Subcutaneous abdominal adipose tissue (tissue), 5 donors: ENCODE results near the gene PEX11B.
A peak's percentile ranks its signal among the peaks of the same experiment; 100 is the strongest.
"Not testable (repeated sequence)": the region's sequence is repeated elsewhere in the genome, so short reads cannot be mapped to it uniquely, and the experiment has no call there.

Experiments
- H3K27ac ChIP-seq: one replicate; pipeline ENCODE4 v1.7.0; 2013; ENCODE audit warnings: low read depth, mild to moderate bottlenecking, inconsistent platforms, low read length, moderate library complexity
- H3K27me3 ChIP-seq, 5 donors: one replicate each; pipeline ENCODE4 v1.7.0; 2013; ENCODE audit warnings: low read length in 5 of 5, inconsistent platforms in 1 of 5; ENCODE audit not compliant: control insufficient read depth in 5 of 5, insufficient read depth in 4 of 5
- H3K36me3 ChIP-seq, 5 donors: one replicate each; pipeline ENCODE4 v1.7.0; 2013; ENCODE audit warnings: low read length in 5 of 5; ENCODE audit not compliant: control insufficient read depth in 5 of 5, insufficient read depth in 5 of 5
- H3K4me1 ChIP-seq, 5 donors: one replicate each; pipeline ENCODE4 v1.7.0; 2013; ENCODE audit warnings: low read length in 5 of 5, mild to moderate bottlenecking in 3 of 5, moderate library complexity in 1 of 5; ENCODE audit not compliant: control insufficient read depth in 5 of 5, insufficient read depth in 5 of 5
- H3K4me3 ChIP-seq, 5 donors: one replicate each; pipeline ENCODE4 v1.7.0; 2013; ENCODE audit warnings: low read length in 5 of 5, low read depth in 1 of 5
- H3K9ac ChIP-seq, 5 donors: one replicate each; pipeline ENCODE4 v1.7.0; 2013; ENCODE audit warnings: low read length in 5 of 5, mild to moderate bottlenecking in 4 of 5, moderate library complexity in 3 of 5
- H3K9me3 ChIP-seq, 5 donors: one replicate each; pipeline ENCODE4 v1.7.0; 2013; ENCODE audit warnings: low read length in 5 of 5; ENCODE audit not compliant: control insufficient read depth in 5 of 5
- donor health status: healthy.
- donor health status: healthy.
- donor health status: healthy.
- donor health status: healthy.
- donor health status: healthy.

The PEX11B gene

GRCh38 chr1:145935708-145936107 lies 17.2 kb upstream of the PEX11B start:
- no peak overlapping the region for H3K27ac ChIP-seq
- no peak overlapping the region for H3K9ac ChIP-seq
- no peak overlapping the region for H3K4me3 ChIP-seq
- H3K36me3 ChIP-seq = peaks cover 12 to 36% (median 21%) of the 10 kb centered on the region in 5 donors
- peaks cover 0 to 3% (median 0%) of the 10 kb centered on the region in 5 donors for H3K4me1 ChIP-seq
- no peaks in the 10 kb centered on the region for H3K9me3 ChIP-seq
- no peaks in the 10 kb centered on the region for H3K27me3 ChIP-seq

DNA sequence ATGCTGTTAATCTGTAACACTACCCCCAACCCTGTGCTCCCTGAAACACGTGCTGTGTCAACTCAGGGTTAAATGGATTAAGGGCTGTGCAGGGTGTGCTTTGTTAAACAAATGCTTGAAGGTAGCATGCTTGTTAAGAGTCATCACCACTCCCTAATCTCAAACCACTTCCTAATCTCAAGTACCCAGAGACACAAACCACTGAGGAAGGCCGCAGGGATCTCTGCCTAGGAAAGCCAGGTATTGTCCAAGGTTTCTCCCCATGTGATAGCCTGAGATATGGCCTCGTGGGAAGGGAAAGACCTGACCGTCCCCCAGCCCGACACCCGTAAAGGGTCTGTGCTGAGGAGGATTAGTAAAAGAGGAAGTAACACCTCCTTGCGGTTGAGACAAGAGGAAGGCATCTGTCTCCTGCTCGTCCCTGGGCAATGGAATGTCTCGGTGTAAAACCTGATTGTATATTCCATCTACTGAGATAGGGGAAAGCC lies 14.0 kb upstream of the PEX11B start:
- not testable (repeated sequence) for H3K4me3 ChIP-seq, H3K9ac ChIP-seq, H3K4me1 ChIP-seq, H3K27me3 ChIP-seq, H3K9me3 ChIP-seq, H3K27ac ChIP-seq
- peaks cover 12 to 33% (median 20%) of the 10 kb centered on the region in 5 donors for H3K36me3 ChIP-seq

GRCh38 chr1:145927916-145928643 lies 9.6 kb upstream of the PEX11B start:
- no peaks in the 10 kb centered on the region for H3K9me3 ChIP-seq
- peaks cover 2 to 20% (median 17%) of the 10 kb centered on the region in 5 donors for H3K4me1 ChIP-seq

GRCh38 chr1:145927063-145927886 lies 8.8 kb upstream of the PEX11B start, which contains the start of gene RBM8A:
Gene RBM8A (minus strand): TSS chr1:145927484. CDS start chr1:145927426, 58 bp downstream.
- Histone ChIP-seq H3K4me1 (peaks cover 2 to 20% (median 17%) of the 10 kb centered on the region in 5 donors), H3K27ac (peak within 1 kb of the TSS; percentile 97), H3K9me3 (no peaks in the 10 kb centered on the region), H3K4me3 (peak within 1 kb of the TSS; percentile 76 to 97 (median 88)), H3K36me3 (peaks cover 0 to 15% (median 3%) of the 10 kb centered on the region in 5 donors), H3K9ac (peak within 1 kb of the TSS; percentile 82 to 93 (median 87)), H3K27me3 (no peaks in the 10 kb centered on the region)

More at GRCh38 chr1:145927916-145928643, 9.6 kb upstream of the PEX11B start:
- peaks cover 0 to 15% (median 3%) of the 10 kb centered on the region in 5 donors for H3K36me3 ChIP-seq
- no peaks in the 10 kb centered on the region for H3K27me3 ChIP-seq
- H3K27ac ChIP-seq = peak overlapping the region; percentile 97
- H3K9ac ChIP-seq = peak overlapping the region; percentile 35 to 89 (median 86)
- H3K4me3 ChIP-seq = peak overlapping the region; percentile 76 to 97 (median 88)

GRCh38 chr1:145926686-145927062 lies 8.2 kb upstream of the PEX11B start:
- Histone ChIP-seq H3K9me3 (no peaks in the 10 kb centered on the region), H3K4me3 (peak overlapping the region; percentile 76 to 97 (median 88)), H3K27me3 (no peaks in the 10 kb centered on the region), H3K9ac (peak overlapping the region; percentile 82 to 93 (median 87)), H3K36me3 (peaks cover 0 to 15% (median 2%) of the 10 kb centered on the region in 5 donors), H3K4me1 (peaks cover 2 to 20% (median 17%) of the 10 kb centered on the region in 5 donors), H3K27ac (peak overlapping the region; percentile 97)

DNA sequence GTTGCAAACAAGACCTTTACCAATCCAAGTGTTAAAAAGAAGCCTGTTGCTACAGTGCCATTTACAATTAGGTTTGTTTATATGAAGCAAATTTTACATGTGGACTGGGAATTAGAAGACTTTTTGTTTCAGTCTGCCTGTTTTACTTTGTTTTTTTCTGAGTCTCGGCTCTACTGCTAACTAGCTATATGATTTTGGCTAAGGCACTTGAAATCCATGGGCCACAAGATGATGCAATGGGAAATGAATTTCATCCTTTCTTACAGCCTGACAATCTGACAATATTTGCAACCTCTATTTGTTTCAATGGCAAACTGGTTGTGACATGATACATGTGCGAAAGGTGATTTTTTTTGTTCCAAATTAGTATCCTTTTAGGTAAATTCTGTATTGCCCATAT lies 3.7 kb upstream of the PEX11B start:
- no peak overlapping the region for H3K27ac ChIP-seq
- H3K27me3 ChIP-seq = no peaks in the 10 kb centered on the region
- H3K9ac ChIP-seq = no peak overlapping the region
- no peaks in the 10 kb centered on the region for H3K9me3 ChIP-seq
- peaks cover 12 to 36% (median 33%) of the 10 kb centered on the region in 5 donors for H3K4me1 ChIP-seq
- no peak overlapping the region for H3K4me3 ChIP-seq
- H3K36me3 ChIP-seq = peaks cover 0 to 13% (median 2%) of the 10 kb centered on the region in 5 donors

DNA sequence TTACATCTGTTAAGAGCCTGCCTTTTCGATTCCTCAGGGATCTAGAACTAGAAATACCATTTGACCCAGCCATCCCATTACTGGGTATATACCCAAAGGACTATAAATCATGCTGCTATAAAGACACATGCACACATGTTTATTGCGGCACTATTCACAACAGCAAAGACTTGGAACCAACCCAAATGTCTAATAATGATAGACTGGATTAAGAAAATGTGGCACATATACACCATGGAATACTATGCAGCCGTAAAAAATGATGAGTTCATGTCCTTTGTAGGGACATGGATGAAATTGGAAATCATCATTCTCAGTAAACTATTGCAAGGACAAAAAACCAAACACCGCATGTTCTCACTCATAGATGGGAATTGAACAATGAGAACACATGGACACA lies 1.8 kb upstream of the PEX11B start:
- not testable (repeated sequence) for H3K9ac ChIP-seq, H3K4me3 ChIP-seq, H3K27me3 ChIP-seq, H3K9me3 ChIP-seq, H3K27ac ChIP-seq
- Histone ChIP-seq H3K36me3 (peaks cover 1 to 20% (median 7%) of the 10 kb centered on the region in 5 donors), H3K4me1 (peaks cover 11 to 29% (median 26%) of the 10 kb centered on the region in 5 donors)

GRCh38 chr1:145918992-145919939 lies 749 bp upstream of the PEX11B start:
- peaks cover 6 to 28% (median 9%) of the 10 kb centered on the region in 5 donors for H3K36me3 ChIP-seq
- peak overlapping the region; percentile 90 to 100 (median 99) for H3K4me3 ChIP-seq
- no peaks in the 10 kb centered on the region for H3K9me3 ChIP-seq
- H3K27me3 ChIP-seq = no peaks in the 10 kb centered on the region
- peaks cover 11 to 29% (median 26%) of the 10 kb centered on the region in 5 donors for H3K4me1 ChIP-seq
- H3K27ac ChIP-seq = peak overlapping the region; percentile 77
- peak overlapping the region in 4 of 5 donors; percentile 82 to 100 (median 98) for H3K9ac ChIP-seq

GRCh38 chr1:145917595-145917994 lies 922 bp downstream of the PEX11B start:
- no peaks in the 10 kb centered on the region for H3K9me3 ChIP-seq
- H3K9ac ChIP-seq = peak overlapping the region; percentile 82 to 100 (median 96)
- peaks cover 11 to 29% (median 26%) of the 10 kb centered on the region in 5 donors for H3K4me1 ChIP-seq
- peak overlapping the region; percentile 54 for H3K27ac ChIP-seq
- peaks cover 6 to 41% (median 11%) of the 10 kb centered on the region in 5 donors for H3K36me3 ChIP-seq
- peak overlapping the region; percentile 90 to 100 (median 99) for H3K4me3 ChIP-seq
- no peaks in the 10 kb centered on the region for H3K27me3 ChIP-seq
